GM21381 (cell line): ENCODE results near the gene PRKAG2.
A peak's percentile ranks its signal among the peaks of the same experiment; 100 is the strongest.
"Not testable (repeated sequence)": the region's sequence is repeated elsewhere in the genome, so short reads cannot be mapped to it uniquely, and the experiment has no call there.

Experiments
- ATAC-seq: cut with Tn5 transposase; IDR thresholded peaks from one replicate; pipeline ENCODE4 v1.9.1; 2021; ENCODE audit warnings: mild to moderate bottlenecking, moderate library complexity; ENCODE audit not compliant: unreplicated experiment

PRKAG2 gene

DNA sequence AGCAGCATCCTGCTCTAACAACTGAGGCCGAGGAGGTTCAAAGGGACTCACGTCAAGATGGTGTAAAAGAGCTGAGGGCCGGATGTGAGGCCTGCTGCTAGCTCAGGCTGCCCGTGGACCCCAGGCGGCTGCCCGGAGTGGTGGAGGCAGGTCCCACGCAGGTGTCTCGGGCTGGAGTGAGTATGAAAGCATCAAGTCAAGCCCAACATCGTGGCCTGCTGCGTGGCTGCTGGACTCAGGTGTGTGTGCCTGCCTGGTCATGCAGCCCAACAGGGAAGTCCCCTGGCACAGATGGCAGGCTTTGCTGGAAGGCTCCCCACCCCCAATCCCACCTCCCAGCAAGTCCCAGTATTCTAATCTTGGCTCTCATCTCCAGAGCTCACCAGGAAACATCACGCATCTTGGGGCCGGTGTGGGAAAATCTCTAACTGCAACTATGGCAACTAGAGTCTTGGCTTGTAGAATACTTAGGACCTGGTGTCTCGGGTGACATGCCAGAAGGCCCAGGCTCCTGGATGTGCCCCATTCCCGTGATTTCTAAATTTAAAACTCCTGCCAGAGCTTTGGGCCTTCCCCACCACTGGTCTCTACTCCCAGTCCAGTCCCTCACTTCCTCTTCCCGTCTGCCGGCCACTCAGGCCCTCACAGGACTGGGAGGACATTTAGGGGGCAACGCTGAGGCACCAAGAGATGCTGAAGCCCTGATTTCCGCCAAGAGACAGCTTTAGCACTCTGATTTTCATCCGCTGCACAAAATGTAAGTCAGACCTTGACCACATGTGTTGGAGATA lies 85.9 kb downstream of the PRKAG2 start:
- no peak for ATAC-seq

GRCh38 chr7:151790095-151790829 lies 86.7 kb downstream of the PRKAG2 start:
- ATAC-seq = no peak

DNA sequence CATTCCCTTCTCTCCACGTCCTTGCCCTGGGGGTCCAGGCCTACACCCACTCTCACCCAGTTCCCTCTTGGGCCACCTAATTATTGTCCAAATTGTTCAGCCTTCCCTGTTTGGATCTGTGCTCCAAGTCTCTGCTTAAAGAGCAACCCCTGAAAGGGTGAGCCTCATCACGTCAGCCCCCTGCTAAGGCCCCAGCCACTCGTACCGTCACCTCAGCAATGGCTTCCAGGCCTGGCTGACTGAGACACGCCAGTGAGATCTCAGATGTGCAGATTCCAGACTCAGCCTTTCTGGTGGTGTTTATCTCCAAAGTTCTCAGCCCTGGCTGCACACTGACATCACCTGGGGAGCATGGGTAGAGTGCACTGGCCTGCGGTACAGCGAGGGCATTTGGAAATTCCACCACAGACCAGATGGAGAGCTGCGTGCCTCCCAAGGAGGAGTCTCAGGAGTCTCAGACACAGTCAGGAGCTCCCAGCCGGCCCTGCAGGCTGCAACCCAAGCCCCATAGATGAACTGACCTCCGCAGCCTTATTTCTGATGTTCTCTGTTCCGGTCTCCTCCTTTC lies 87.5 kb downstream of the PRKAG2 start:
- no peak for ATAC-seq

- no peak for ATAC-seq
Observed at GRCh38 chr7:151787348-151787747, 89.6 kb downstream of the PRKAG2 start.

DNA sequence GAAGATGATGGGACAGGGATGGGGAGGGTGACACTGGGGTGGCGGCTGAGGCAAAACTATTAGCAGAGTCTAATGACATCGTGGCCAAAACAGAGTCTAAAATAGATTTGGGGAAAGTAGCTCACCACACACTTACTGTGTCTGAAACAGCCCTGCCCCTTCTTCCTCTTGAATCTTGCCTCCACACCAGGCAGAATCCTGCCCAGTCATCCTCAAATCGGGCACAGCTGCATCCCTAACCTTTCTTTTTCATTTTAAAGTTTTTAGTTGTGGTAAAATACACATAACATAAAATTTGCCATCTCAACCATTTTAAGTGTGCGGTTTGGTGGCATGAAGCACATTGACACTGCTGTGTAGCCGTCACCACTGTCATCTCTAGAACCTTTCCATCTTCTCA lies 90.0 kb downstream of the PRKAG2 start:
- no peak for ATAC-seq

DNA sequence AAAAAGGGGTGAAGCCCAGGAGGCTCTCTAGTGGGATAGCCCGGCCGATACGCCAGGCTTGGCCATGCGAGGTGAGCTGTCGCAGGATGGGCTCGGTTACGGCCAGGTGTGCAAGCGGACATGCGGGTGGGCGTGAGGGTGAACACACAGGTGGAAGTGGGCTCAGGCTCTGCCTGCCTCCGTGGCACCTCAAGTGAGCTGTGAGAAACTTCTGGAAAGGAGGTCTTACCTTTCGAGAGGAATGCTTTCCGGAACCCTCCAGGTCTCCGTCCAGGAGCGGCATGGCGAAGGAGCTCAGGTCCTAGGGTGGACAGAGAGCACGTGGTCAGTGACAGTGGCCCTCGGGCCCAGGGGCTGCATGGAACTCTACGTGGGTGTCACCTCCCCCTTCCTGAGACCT lies 90.7 kb downstream of the PRKAG2 start:
- no peak for ATAC-seq

DNA sequence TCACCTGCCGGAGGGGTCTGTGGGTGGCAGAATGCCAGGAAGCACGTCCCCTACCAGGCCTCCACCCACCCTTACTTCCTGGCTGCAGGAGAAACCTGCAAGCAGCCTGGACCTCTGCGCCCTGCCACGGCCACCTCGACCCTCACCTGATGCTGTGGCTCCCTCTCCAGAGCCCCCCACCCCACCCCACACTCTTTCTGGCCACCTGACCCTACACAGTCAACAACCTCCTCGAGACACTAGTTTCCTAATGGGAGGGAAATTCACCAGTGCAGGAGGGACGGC lies 91.3 kb downstream of the PRKAG2 start:
- no peak for ATAC-seq

GRCh38 chr7:151784853-151785680 lies 91.8 kb downstream of the PRKAG2 start:
- ATAC-seq = no peak

GRCh38 chr7:151783958-151784575 lies 92.8 kb downstream of the PRKAG2 start:
- ATAC-seq = no peak

GRCh38 chr7:151782598-151783448 lies 94.1 kb downstream of the PRKAG2 start:
- peak; percentile 89 for ATAC-seq

DNA sequence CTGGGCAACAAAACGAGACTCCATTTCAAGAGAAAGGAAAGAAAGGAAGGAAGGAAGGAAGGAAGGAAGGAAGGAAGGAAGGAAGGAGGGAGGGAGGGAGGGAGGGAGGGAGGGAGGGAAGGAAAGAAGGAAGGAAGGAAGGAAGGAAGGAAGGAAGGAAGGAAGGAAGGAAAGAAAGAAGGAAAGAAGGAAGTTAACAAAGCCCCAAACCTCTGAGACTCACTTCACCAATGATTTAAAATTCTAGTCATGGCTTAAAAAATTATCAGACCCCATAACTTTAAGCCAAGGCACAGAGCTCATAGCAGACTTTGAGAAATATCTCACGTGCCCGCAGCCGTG lies 94.7 kb downstream of the PRKAG2 start:
- not testable (repeated sequence) for ATAC-seq

DNA sequence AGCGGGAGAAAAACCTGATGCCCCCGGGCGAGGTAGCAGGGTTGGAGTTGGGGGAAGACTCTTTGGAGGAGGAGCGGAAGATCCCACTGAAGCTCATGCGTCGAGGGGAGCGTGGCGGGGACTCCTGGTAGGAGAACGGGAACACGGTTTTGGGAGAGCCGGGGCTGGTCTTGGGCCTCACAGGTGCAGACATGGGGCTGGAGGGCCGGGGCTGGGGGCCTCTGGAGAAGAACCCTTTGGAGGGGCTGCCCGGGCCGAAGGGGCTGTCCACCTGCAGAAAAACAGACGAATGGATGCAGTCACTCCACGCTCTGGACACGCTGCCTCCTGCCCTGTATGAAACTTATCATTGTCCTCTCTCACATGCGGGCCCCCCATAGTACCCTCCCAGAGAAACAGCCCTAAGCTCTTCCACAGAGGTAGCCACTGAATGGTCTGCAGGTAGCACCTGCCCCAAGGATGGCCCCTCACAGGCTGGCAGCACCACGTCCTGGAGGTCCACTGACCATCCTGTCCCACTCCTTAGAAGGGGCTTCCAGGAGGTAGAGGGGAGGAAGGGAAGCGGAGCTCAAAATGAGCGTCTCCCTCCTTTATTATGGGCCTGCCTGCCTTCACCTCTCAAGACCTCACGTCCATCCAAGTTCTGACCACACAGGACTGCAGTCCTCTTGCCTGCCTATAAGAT lies 95.6 kb downstream of the PRKAG2 start:
- ATAC-seq = no peak

DNA sequence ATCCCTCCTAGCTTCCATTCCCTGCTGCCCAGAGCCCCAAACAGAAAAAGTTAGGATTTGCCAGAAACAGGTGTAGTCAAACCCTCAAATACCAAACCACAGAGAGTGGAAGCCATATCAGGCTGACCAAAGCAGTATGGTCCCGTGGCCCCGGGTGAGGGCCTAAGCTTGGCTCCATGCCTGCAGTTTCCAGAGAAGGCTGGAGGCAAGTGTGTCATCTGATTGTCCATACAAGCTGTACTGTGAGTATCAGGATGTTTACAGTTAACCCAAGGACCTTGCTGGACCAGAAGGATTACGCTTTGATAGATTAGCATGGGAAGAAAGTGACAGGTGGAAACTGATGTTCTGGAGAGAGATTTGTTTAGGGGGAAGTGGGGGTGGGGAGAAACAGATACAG lies 96.3 kb downstream of the PRKAG2 start:
- ATAC-seq = no peak

DNA sequence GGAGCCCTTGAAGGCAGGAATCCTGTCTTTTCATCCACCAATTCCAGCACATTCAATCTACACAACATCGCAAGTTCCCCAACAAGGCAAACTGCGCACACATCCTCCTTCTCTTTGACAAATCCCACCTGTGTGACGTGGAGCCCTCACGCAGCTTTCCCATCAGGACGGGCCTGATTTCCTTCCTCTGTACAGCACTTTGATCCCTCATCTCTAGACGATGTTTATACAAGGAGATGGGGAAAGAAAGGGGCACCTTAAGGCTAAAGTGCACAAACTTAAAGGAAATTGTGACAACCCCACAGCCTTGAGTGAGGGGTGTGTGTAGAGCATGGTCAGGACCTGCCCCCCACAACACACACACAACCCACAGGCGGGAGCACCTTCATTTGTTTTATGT lies 97.2 kb downstream of the PRKAG2 start:
- no peak for ATAC-seq

GRCh38 chr7:151779255-151779654 lies 97.7 kb downstream of the PRKAG2 start:
- no peak for ATAC-seq

- no peak for ATAC-seq
Observed at GRCh38 chr7:151777908-151778670, 98.8 kb downstream of the PRKAG2 start.

GRCh38 chr7:151777495-151777880 lies 99.4 kb downstream of the PRKAG2 start:
- ATAC-seq = no peak

DNA sequence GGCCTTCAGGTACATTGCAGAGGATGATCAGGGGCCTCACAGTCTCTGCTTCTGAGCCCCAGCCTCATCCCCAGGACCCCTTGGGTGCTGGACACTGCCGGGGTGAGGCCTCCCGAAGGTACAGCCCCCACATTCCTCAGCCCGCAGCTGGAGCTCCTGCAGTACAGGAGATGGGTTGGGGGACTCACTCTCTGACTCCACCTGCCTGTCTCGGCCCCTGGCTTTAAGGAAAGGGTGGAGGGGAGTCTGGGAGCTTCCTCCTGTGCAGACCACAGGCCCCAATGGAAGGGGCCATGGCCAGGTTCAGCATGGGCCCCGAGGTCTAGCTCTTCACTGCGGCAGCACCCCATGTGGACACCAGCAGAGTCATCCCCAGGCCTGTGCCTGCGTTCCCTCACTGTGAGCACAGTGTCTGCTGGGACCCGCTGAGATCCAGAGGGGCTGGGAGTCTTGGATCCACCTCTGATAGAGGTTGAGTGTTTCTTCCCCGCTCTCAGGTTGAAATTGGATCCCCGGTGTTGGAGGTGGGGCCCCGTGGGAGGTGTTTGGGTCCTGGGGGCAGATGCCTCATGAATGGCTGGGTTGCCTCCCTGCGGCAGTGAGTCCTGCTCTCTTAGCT lies 99.9 kb downstream of the PRKAG2 start:
- no peak for ATAC-seq
